ENCODE results near the gene LDLRAP1.

DNA sequence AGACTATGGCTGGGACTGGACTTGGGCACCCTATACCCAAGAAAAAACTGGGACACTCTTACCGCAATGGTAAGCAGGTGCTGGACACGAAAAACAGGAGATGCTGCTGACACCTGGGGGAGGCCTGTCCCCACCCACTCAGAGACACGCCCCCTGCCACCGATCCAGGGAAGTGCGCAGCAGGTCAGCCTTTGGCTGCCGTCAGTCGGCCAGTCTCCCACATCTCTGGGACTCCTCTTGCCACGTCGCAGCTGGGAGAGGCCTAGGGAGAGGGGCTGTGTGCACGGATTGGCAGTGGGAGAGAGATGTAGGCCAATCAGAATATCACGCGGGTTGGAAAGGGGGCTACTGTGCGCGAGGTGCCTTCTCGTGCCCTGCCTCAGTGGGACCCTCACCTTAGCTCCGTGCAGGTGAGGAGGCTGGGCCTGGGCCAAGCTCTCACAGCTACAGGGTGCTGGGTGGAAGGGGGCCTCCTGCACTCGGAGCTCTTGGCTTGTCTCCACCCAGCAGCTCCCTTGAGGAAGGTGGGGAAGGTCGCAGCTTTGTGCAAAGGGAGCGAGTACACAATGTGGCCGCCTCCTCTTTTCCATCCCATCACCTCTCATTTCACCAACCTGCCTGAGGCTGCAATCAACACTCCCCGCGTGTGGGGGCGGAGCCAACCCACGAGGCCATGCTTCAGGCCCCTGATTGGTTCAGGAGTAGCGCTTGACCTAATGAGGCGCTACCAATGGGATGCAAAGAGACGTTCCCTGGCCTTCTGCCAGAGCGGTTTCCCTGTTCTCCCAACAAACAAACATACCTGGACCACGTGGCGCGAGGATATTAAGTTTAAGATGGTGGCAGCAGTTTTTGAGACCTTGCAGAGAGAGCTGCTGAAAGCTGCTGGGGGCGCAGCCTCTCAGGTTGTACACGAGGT lies 25.7 kb upstream of the LDLRAP1 start:
- no peak for TF ChIP-seq SMC3 (IDR thresholded peaks at IDR 0.05; ENCODE audit: low read depth, low read length)
- TF ChIP-seq, protein P1, sequence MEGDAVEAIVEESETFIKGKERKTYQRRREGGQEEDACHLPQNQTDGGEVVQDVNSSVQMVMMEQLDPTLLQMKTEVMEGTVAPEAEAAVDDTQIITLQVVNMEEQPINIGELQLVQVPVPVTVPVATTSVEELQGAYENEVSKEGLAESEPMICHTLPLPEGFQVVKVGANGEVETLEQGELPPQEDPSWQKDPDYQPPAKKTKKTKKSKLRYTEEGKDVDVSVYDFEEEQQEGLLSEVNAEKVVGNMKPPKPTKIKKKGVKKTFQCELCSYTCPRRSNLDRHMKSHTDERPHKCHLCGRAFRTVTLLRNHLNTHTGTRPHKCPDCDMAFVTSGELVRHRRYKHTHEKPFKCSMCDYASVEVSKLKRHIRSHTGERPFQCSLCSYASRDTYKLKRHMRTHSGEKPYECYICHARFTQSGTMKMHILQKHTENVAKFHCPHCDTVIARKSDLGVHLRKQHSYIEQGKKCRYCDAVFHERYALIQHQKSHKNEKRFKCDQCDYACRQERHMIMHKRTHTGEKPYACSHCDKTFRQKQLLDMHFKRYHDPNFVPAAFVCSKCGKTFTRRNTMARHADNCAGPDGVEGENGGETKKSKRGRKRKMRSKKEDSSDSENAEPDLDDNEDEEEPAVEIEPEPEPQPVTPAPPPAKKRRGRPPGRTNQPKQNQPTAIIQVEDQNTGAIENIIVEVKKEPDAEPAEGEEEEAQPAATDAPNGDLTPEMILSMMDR (conservative IDR thresholded peaks at IDR 0.05; ENCODE audit: low read depth, low read length) = no peak
- no peak for TF ChIP-seq FOS (IDR thresholded peaks at IDR 0.05; ENCODE audit: low read depth, low read length)
- TF ChIP-seq POLR2A (IDR thresholded peaks at IDR 0.05; ENCODE audit: low read depth, low read length) = no peak
- TF ChIP-seq BHLHE40 (IDR thresholded peaks at IDR 0.05; ENCODE audit: low read depth, low read length) = no peak
- no peak for TF ChIP-seq MAZ (IDR thresholded peaks at IDR 0.05; ENCODE audit: borderline replicate concordance, low read depth, low read length)
- no peak for TF ChIP-seq RCOR1 (IDR thresholded peaks at IDR 0.05; ENCODE audit: insufficient replicate concordance, low read length)
- no peak for TF ChIP-seq RFX5 (IDR thresholded peaks at IDR 0.05; ENCODE audit: low read depth, low read length)
